ENCODE data around the gene MAT2A.

Gene MAT2A

GRCh38 chr2:85504778-85505261 lies 34.1 kb upstream of the MAT2A start:
- WGBS, 2 experiments = 89% methylated on average over 3 of the region's 3 CpGs
- no peak overlapping the region for H3K4me3 ChIP-seq (ENCODE audit: insufficient read depth, low read depth, low read length)
- H3K36me3 ChIP-seq (ENCODE audit: control insufficient read depth, insufficient read depth, low read length) = no peaks in the 10 kb centered on the region
- H3K4me1 ChIP-seq (ENCODE audit: control insufficient read depth, insufficient read depth, low read length) = no peaks in the 10 kb centered on the region
- no peaks in the 10 kb centered on the region for H3K27me3 ChIP-seq (ENCODE audit: control insufficient read depth, insufficient read depth, low read length, poor library complexity, severe bottlenecking)
- no peaks in the 10 kb centered on the region for H3K9me3 ChIP-seq (ENCODE audit: control insufficient read depth, low read length)
- no peak overlapping the region for H3K27ac ChIP-seq (ENCODE audit: insufficient read depth, low read depth, low read length, poor library complexity, severe bottlenecking)

DNA sequence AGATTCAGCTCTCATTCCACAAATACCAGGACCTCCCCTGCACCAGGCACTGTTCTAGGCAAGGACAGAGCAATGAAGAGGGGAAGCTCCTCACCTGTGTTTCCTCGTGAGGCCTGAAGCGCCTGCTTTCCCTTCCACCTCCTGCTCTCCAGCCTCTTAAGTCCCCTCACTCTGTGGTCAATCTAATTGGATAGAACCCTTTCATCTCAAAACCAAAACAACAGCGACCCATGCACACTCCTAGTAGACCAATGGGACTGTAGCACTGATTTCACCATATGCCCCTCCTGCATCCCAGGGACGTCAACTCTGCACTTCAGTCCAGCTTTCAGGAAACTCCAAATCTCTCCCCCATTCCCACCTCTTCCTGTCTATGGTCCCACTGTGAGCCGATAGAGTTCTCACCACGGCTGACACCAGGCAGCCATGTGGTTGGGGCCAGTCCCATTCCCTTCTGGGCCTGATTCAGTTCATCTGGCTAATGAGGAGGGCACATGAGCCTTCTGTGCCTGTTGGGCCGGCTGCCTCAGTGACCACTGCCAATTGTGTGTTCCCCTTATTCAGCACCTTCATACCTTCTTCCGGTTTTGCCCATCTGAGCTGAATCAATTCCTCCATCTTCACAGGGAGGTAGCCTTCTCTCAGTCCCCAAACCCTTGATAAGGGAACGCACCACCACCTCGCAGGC lies 33.3 kb upstream of the MAT2A start:
- Histone ChIP-seq H3K9me3 (ENCODE audit: control insufficient read depth, low read length) (no peaks in the 10 kb centered on the region), H3K36me3 (ENCODE audit: control insufficient read depth, insufficient read depth, low read length) (no peaks in the 10 kb centered on the region), H3K27ac (ENCODE audit: insufficient read depth, low read depth, low read length, poor library complexity, severe bottlenecking) (no peak overlapping the region), H3K4me1 (ENCODE audit: control insufficient read depth, insufficient read depth, low read length) (no peaks in the 10 kb centered on the region), H3K4me3 (ENCODE audit: insufficient read depth, low read depth, low read length) (no peak overlapping the region), H3K27me3 (ENCODE audit: control insufficient read depth, insufficient read depth, low read length, poor library complexity, severe bottlenecking) (no peaks in the 10 kb centered on the region)
- 90 to 94% methylated on average over 10 of the region's 10 CpGs for WGBS, 2 experiments

GRCh38 chr2:85506768-85507181 lies 32.2 kb upstream of the MAT2A start:
- Histone ChIP-seq H3K4me1 (ENCODE audit: control insufficient read depth, insufficient read depth, low read length) (no peaks in the 10 kb centered on the region), H3K4me3 (ENCODE audit: insufficient read depth, low read depth, low read length) (no peak overlapping the region), H3K27ac (ENCODE audit: insufficient read depth, low read depth, low read length, poor library complexity, severe bottlenecking) (no peak overlapping the region), H3K27me3 (ENCODE audit: control insufficient read depth, insufficient read depth, low read length, poor library complexity, severe bottlenecking) (no peaks in the 10 kb centered on the region), H3K36me3 (ENCODE audit: control insufficient read depth, insufficient read depth, low read length) (no peaks in the 10 kb centered on the region), H3K9me3 (ENCODE audit: control insufficient read depth, low read length) (no peaks in the 10 kb centered on the region)
- 93% methylated on average over 7 of the region's 7 CpGs for WGBS, 2 experiments

DNA sequence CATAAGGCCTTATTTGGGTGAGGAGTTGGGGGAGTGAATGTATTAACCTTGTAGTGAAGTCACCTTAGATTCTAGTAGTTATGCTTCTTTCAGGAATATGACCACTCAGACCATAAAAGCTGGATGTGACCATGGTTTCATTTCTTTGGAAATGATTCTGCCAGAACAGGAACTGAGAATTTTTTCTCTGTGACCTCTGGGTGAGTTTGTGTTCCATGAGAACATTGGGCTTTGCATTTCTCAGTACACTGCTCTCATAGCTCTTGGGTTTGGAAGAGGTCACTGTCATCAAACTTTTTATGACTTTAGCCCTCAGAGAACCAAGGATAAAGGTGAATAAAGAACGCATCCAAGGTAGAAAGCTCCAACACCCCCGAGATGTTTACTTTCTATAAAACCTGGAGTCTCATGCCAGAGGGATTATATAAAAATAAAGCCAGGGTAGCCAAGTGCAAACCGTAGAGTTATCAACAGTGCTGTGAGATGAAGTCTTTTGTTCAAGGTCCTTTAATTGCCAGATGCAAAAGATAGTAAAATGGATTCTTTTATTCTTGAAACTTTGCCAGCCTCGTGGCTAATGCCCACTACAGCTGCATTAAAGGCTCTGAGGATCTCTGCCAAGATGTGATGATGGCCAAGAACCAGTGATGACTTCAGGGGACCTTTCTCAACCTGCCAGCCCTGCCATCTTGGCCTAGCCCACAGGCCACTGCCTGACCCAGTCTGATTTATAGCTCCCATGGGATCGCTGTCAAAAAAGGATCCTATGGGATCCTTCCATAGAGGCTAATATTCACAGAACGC lies 27.8 kb upstream of the MAT2A start:
- Histone ChIP-seq H3K27me3 (ENCODE audit: control insufficient read depth, insufficient read depth, low read length, poor library complexity, severe bottlenecking) (no peaks in the 10 kb centered on the region), H3K36me3 (ENCODE audit: control insufficient read depth, insufficient read depth, low read length) (no peaks in the 10 kb centered on the region), H3K4me3 (ENCODE audit: insufficient read depth, low read depth, low read length) (no peak overlapping the region), H3K27ac (ENCODE audit: insufficient read depth, low read depth, low read length, poor library complexity, severe bottlenecking) (no peak overlapping the region), H3K9me3 (ENCODE audit: control insufficient read depth, low read length) (no peaks in the 10 kb centered on the region), H3K4me1 (ENCODE audit: control insufficient read depth, insufficient read depth, low read length) (no peaks in the 10 kb centered on the region)
- 94 to 97% methylated on average over 6 of the region's 6 CpGs for WGBS, 2 experiments

- Histone ChIP-seq H3K27me3 (ENCODE audit: control insufficient read depth, insufficient read depth, low read length, poor library complexity, severe bottlenecking) (no peaks in the 10 kb centered on the region), H3K36me3 (ENCODE audit: control insufficient read depth, insufficient read depth, low read length) (no peaks in the 10 kb centered on the region), H3K9me3 (ENCODE audit: control insufficient read depth, low read length) (no peaks in the 10 kb centered on the region), H3K4me1 (ENCODE audit: control insufficient read depth, insufficient read depth, low read length) (no peaks in the 10 kb centered on the region), H3K27ac (ENCODE audit: insufficient read depth, low read depth, low read length, poor library complexity, severe bottlenecking) (no peak overlapping the region), H3K4me3 (ENCODE audit: insufficient read depth, low read depth, low read length) (no peak overlapping the region)
- WGBS, 2 experiments = 97 to 98% methylated on average over 5 to 6 of the region's 6 CpGs
Measured at GRCh38 chr2:85514323-85514722, 24.6 kb upstream of the MAT2A start.

DNA sequence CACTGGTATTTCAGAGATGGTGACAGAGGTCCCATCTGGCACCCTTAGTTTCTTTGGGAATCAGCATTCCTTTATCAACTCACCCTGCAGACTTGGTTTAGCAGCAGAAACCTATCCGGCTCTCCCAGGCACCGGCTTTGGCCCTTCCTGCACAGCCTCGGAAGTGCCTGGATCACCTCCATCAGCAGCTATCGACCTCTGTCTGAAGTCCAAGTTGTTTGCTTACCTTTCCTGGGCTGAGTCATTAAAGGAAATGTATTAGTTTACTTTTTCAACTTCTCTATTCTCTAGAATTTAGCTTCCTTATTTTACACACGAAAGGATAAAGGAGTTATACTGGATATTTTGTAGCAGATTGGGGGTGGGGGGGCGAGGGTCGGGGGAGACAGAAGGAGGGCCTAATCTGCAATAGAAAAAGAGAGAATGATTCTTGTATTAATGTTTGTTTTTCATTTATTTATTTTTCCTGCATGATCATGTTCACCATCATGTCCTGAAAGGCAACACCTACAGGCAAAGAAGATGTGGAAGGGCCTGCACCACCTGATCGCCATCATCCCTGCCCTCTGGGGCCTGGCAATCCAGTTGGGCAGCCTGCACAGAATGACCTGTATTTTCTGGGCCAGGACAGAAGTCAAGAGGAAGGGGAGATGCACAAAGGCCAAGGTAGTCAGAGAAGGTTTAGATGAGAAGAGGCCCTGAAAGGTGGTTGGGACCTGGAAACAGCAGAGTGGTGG lies 22.1 kb upstream of the MAT2A start:
- no peaks in the 10 kb centered on the region for H3K36me3 ChIP-seq (ENCODE audit: control insufficient read depth, insufficient read depth, low read length)
- WGBS, 2 experiments = 93 to 95% methylated on average over 8 of the region's 8 CpGs
- no peaks in the 10 kb centered on the region for H3K9me3 ChIP-seq (ENCODE audit: control insufficient read depth, low read length)
- H3K27me3 ChIP-seq (ENCODE audit: control insufficient read depth, insufficient read depth, low read length, poor library complexity, severe bottlenecking) = no peaks in the 10 kb centered on the region
- H3K4me1 ChIP-seq (ENCODE audit: control insufficient read depth, insufficient read depth, low read length) = no peaks in the 10 kb centered on the region
- H3K27ac ChIP-seq (ENCODE audit: insufficient read depth, low read depth, low read length, poor library complexity, severe bottlenecking) = no peak overlapping the region
- no peak overlapping the region for H3K4me3 ChIP-seq (ENCODE audit: insufficient read depth, low read depth, low read length)

DNA sequence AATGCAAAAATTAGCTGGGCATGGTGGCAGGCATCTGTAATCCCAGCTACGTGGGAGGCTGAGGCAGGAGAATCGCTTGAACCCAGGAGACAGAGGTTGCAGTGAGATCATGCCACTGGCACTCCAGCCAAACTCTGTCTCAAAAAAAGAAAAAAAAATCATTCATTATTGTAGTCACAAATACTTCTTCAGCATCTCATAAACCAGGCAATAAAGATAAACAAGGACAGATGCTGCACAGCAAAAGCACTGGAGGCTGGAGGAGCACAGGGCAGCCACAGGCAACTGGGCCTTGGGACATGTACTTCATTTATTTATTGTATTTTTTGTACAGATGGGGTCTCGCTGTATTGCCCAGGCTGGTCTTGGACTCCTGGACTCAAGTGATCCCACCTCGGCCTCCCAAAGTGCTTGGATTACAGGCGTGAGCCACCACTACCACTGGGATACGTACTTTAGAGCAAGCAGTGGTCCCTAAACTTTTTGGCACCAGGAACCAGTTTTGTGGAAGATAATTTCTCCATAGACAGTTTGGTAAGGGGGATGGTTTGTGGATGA lies 16.8 kb upstream of the MAT2A start:
- 92 to 96% methylated on average over 6 of the region's 6 CpGs for WGBS, 2 experiments
- H3K36me3 ChIP-seq (ENCODE audit: control insufficient read depth, insufficient read depth, low read length) = no peaks in the 10 kb centered on the region
- no peak overlapping the region for H3K4me3 ChIP-seq (ENCODE audit: insufficient read depth, low read depth, low read length)
- peaks cover 16% of the 10 kb centered on the region for H3K4me1 ChIP-seq (ENCODE audit: control insufficient read depth, insufficient read depth, low read length)
- H3K27me3 ChIP-seq (ENCODE audit: control insufficient read depth, insufficient read depth, low read length, poor library complexity, severe bottlenecking) = no peaks in the 10 kb centered on the region
- no peak overlapping the region for H3K27ac ChIP-seq (ENCODE audit: insufficient read depth, low read depth, low read length, poor library complexity, severe bottlenecking)
- H3K9me3 ChIP-seq (ENCODE audit: control insufficient read depth, low read length) = no peaks in the 10 kb centered on the region

- Histone ChIP-seq H3K4me3 (ENCODE audit: insufficient read depth, low read depth, low read length) (no peak overlapping the region), H3K4me1 (ENCODE audit: control insufficient read depth, insufficient read depth, low read length) (peaks cover 16% of the 10 kb centered on the region), H3K27me3 (ENCODE audit: control insufficient read depth, insufficient read depth, low read length, poor library complexity, severe bottlenecking) (no peaks in the 10 kb centered on the region), H3K27ac (ENCODE audit: insufficient read depth, low read depth, low read length, poor library complexity, severe bottlenecking) (no peak overlapping the region), H3K9me3 (ENCODE audit: control insufficient read depth, low read length) (no peaks in the 10 kb centered on the region), H3K36me3 (ENCODE audit: control insufficient read depth, insufficient read depth, low read length) (no peaks in the 10 kb centered on the region)
- WGBS, 2 experiments = 93 to 94% methylated on average over 8 of the region's 8 CpGs
Measured at GRCh38 chr2:85523062-85523902, 15.7 kb upstream of the MAT2A start.

GRCh38 chr2:85523903-85524335 lies 15.0 kb upstream of the MAT2A start:
- Histone ChIP-seq H3K36me3 (ENCODE audit: control insufficient read depth, insufficient read depth, low read length) (no peaks in the 10 kb centered on the region), H3K4me1 (ENCODE audit: control insufficient read depth, insufficient read depth, low read length) (peaks cover 16% of the 10 kb centered on the region), H3K27me3 (ENCODE audit: control insufficient read depth, insufficient read depth, low read length, poor library complexity, severe bottlenecking) (no peaks in the 10 kb centered on the region), H3K4me3 (ENCODE audit: insufficient read depth, low read depth, low read length) (no peak overlapping the region), H3K27ac (ENCODE audit: insufficient read depth, low read depth, low read length, poor library complexity, severe bottlenecking) (no peak overlapping the region), H3K9me3 (ENCODE audit: control insufficient read depth, low read length) (no peaks in the 10 kb centered on the region)
- WGBS, 2 experiments = 87 to 95% methylated on average over 4 to 5 of the region's 5 CpGs

Data from ectodermal cell (in vitro differentiated cells).